Stomach (tissue), 4 donors: ENCODE measurements around the gene TFF3.

Experiments used
- POLR2A ChIP-seq, 4 donors: fragments of 450-650 bp; IDR thresholded peaks; one replicate each; pipeline ENCODE4 v1.6.1; 2016; ENCODE audit warnings: antibody characterized with exemption in 4 of 4, control low read depth in 2 of 4, mild to moderate bottlenecking in 1 of 4, moderate library complexity in 1 of 4
- TF ChIP-seq, protein P1 (sequence below), 7 experiments: fragments of 450-650 bp in 4 of 7; fragments of 200-600 bp in 3 of 7; sonication (generic) in 3 of 7; IDR thresholded peaks; one replicate each; pipeline ENCODE4 v1.5.1; 2016 to 2019; ENCODE audit warnings: antibody characterized with exemption in 7 of 7, control low read depth in 2 of 7, mild to moderate bottlenecking in 1 of 7

DNA sequence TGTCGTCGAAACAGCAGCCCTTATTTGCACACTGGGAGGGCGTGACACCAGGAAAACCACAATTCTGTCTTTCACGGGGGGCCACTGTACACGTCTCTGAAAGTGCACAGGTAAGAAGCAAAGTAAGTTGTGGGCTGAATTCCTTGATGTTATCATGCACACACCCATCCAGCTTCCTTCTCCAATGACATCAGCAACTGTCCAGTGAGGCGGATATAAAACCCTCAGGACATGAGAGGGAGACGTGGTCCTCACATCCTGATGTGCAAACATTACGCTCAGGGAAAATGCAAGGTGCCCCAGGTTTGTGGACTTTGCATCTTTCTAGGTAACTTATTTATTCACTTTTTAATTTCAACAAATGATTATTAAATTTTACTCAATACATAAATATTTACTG lies 48.1 kb upstream of the TFF3 start:
- no peak for TF ChIP-seq POLR2A (IDR thresholded peaks at IDR 0.05)
- TF ChIP-seq, protein P1, sequence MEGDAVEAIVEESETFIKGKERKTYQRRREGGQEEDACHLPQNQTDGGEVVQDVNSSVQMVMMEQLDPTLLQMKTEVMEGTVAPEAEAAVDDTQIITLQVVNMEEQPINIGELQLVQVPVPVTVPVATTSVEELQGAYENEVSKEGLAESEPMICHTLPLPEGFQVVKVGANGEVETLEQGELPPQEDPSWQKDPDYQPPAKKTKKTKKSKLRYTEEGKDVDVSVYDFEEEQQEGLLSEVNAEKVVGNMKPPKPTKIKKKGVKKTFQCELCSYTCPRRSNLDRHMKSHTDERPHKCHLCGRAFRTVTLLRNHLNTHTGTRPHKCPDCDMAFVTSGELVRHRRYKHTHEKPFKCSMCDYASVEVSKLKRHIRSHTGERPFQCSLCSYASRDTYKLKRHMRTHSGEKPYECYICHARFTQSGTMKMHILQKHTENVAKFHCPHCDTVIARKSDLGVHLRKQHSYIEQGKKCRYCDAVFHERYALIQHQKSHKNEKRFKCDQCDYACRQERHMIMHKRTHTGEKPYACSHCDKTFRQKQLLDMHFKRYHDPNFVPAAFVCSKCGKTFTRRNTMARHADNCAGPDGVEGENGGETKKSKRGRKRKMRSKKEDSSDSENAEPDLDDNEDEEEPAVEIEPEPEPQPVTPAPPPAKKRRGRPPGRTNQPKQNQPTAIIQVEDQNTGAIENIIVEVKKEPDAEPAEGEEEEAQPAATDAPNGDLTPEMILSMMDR (IDR thresholded peaks at IDR 0.05) = no peak
